T1000 (cell line): ENCODE measurements around the gene SAMD8.
"Not testable (repeated sequence)": the region's sequence is repeated elsewhere in the genome, so short reads cannot be mapped to it uniquely, and the experiment has no call there.

Experiments used
- DNase-seq: peaks from one replicate; lab custom pipeline; 2025; ENCODE audit warnings: mixed read lengths; lab: John Stamatoyannopoulos, UW

The SAMD8 gene

GRCh38 chr10:75195035-75195763 lies 83.7 kb downstream of the SAMD8 start:
- peak; percentile 19 for DNase-seq

DNA sequence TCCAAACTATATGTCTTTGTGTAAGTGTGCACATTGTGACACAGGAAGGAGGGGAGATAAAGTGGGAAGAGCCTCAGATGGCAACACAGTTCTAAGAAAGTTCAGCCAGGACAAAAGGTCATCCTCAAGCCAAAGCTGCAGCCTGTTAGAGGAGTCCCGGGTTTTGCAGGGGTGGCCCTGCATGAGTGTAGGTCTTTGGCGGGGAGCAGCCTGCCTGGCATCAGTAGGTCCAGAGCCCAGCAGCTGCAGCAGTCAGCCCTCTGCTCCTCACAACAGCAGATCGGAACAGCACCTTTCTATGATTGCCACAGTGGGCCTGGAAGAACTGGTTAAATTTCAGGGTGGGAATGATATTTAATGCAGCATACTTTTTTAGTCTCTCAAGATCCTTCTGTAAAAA lies 85.6 kb downstream of the SAMD8 start:
- DNase-seq: no peak

DNA sequence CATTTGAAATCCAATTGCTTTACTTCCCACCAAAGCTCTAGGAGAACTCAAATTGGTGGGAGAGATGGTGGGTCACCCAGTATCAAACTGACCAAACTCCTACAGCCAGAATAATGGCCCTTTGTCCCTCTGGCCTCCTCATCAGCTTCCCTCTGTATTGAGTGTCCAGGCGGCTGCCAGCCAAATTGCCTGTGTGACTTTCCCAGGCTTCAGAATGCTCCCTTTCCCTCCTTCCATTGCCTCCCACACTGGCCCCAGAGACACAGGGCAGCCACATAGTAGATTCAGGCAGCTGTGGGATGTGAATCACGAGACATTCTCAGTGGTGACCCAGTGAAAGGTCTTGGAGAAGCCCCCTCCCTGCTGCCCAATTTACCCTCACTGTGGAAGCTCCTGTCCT lies 86.5 kb downstream of the SAMD8 start:
- DNase-seq: no peak

DNA sequence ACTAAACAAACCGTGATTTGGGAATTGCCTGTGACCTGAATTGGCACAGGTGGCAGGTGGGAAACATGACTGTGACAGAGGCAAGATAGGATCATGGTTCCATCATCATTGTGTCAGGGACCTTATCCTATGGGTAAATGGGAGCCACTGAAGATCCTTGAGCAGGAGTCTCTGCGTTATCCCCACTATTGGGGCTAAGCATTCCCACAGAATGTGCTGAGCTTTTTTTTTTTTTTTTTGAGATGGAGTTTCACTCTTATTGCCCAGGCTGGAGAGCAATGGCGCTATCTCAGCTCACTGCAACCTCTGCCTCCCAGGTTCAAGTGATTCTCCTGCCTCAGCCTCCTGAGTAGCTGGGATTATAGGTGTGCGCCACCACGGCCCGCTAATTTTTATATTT lies 88.5 kb downstream of the SAMD8 start:
- not testable (repeated sequence) for DNase-seq

DNA sequence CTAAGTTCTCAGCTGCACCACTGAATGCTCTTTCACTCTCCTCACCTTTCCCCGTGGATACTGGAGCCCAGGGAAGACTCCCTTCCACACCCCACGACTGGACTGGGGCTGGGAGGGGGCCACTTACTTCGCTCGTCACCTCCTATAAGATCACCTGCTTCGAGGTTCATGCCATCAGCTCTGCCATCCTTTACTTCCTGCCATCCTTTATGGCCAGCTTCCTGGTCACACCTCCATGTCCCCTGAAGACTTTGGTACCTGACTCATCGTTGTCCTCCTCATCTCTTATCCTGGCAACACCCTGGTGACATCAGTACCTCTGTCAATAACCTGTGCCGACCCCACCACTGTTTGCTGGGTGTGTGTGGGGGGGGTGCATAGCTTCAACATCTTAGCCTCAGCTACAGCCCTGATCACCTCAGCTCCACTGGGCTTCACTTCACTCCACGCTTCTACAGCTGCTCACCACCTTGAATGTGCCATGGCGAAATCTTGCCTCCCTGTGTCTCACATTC lies 90.4 kb downstream of the SAMD8 start:
- no peak for DNase-seq

DNA sequence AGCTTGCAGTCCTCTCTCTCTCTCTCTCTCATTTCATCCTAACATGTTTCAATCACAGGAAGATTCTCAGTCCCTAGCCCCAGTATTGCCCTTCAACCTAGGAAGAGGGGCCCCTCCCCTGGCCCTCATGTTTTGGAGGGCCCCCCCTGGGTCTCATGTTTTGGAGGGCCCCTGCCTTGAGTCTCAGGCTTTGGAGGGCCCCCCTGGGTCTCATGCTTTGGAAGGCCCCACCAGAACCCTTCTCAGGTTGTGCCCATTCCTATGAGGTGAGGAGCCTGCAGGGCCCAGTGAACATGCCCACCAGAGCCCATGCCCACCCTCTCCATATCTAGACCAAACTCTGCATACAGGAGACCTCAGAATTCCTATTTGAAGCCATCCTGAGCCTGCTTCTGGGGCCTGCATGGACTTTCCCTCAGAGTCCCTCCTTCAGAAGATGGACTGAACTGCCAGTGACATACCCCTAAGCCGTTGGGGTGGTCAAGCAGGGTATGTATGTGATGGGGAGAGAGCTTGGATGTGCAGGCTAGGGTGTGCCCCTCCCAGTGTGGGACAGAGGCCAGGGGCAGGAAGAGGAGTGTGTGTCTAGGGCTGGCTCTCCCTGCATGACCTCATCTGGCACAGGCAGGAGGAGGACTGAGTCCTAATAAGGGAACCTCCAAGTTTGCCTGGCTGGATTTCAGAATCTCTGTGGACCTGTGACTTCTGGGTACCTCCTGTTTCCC lies 91.0 kb downstream of the SAMD8 start:
- DNase-seq: no peak

DNA sequence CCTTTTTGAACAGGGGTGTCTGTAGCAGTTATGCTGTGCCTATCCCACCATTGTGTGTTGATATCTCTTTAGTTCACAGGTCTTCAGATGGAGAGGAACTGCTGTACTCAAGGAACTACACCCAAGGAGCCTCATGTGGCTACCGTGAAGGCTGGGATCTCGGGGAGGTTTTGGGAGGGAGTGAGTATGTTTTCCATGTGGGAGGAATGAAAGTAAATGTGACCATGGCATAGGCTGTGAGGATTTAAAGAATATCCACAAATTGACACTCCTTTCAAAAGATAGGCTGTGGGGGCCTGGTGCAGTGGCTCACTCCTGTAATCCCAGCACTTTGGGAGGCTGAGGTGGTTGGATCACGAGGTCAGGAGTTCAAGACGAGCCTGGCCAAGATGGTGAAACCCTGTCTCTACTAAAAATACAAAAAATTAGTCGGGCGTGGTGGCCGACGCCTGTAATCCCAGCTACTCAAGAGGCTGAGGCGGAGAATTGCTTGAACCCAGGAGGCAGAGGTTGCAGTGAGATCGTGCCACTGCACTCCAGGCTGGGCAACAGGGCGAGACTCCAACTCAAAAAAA lies 91.7 kb downstream of the SAMD8 start:
- not testable (repeated sequence) for DNase-seq

DNA sequence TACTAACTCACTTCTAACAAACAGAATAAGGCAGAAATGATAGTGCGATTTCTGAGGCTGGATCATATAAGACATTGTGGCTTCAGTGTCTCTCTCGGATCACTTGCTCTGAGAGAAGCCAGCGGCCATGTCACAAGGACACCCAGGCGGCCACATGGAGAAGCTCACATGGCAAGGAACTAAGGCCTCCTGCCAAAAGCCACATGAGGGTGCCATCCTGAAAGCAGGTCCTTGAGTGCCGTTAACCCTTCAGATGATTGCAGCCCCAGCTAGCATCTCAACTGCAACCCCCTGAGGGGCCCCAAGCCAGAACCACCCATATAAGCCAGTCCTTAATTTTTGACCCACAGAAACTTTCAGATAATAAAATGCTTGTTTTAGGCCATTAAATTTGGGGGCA lies 92.3 kb downstream of the SAMD8 start:
- DNase-seq: no peak

DNA sequence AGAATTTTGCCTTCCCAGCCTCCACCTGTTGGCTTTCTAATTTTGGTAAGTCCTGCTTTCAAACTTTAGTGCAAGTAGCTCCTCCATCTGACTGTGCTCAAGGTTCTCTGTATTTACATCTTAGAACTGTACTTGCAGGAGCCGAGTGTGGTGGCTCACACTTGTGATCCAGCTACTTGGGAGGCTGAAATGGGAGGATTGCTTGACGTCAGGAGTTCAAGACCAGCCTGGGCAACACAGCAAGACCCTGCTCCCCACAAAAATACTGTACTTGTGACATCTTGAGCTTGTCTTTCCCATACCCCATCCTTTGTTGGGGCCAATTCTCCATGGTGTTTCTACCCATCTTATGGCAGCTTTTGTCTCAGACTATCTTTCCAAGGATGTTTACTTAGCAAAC lies 94.5 kb downstream of the SAMD8 start:
- DNase-seq: no peak

DNA sequence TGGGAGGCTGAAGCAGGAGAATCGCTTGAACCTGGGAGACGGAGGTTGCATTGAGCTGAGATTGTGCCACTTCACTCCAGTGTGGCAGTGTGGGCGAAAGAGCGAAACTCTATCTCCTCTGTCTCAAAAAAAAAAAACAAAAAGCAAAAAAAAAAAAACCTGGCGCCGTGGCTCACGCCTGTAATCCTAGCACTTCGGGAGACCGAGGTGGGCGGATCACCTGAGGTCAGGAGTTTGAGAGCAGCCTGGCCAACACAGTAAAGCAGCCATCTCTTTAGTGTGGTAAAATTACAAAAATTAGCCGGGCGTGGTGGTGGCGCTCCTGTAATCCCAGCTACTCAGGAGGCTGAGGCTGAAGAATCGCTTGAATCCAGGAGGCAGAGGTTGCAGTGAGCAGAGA lies 95.2 kb downstream of the SAMD8 start:
- not testable (repeated sequence) for DNase-seq

DNA sequence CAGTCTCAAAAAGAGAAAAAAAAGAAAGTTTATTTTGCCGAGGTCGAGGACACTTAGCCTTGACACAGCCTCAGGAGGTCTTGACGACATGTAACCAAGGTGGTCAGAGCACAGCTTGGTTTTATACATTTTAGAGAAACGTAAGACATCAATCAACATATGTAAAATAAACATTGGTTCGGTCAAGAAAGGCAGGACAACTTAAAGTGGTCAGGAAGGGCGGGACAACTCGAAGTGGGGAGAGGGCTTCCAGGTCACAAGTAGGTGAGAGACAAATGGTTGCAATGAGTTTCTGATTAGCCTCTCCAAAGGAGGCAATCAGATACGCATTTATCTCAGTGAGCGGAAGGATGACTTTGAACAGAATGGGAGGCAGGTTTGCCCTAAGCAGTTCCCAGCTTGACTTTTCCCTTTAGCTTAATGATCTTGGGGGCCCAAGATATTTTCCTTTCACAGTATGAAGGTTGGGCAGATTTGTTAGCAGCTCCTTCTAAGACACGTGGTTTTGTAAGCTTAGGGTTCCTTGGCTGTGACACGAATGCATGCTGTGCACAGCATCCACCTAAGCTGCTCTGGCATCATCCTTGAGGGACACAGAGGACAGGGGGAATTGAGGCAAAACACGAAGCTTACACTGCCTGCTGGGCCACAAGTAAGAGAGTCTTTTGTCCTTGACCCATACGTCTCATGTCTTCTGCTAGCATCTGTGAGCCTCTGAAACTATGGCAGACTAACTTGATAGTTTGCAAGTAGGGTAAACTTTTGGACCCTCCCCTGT lies 95.8 kb downstream of the SAMD8 start:
- DNase-seq: no peak

DNA sequence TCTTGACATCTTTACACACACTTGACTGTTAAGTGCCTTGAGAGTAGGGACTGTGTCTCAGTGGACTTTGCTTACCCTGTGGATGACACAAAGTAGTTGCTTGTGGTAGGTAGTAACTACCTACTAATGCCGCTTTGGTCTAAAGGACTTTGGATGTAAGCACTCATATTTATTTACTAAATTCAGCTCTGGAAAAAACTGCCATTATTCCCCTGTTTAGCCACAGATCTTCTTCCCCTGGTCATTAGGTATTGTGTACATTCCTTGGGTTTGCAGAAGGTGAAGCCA lies 96.3 kb downstream of the SAMD8 start:
- no peak for DNase-seq

- DNase-seq: no peak
Measured at GRCh38 chr10:75208181-75208580, 96.7 kb downstream of the SAMD8 start.

DNA sequence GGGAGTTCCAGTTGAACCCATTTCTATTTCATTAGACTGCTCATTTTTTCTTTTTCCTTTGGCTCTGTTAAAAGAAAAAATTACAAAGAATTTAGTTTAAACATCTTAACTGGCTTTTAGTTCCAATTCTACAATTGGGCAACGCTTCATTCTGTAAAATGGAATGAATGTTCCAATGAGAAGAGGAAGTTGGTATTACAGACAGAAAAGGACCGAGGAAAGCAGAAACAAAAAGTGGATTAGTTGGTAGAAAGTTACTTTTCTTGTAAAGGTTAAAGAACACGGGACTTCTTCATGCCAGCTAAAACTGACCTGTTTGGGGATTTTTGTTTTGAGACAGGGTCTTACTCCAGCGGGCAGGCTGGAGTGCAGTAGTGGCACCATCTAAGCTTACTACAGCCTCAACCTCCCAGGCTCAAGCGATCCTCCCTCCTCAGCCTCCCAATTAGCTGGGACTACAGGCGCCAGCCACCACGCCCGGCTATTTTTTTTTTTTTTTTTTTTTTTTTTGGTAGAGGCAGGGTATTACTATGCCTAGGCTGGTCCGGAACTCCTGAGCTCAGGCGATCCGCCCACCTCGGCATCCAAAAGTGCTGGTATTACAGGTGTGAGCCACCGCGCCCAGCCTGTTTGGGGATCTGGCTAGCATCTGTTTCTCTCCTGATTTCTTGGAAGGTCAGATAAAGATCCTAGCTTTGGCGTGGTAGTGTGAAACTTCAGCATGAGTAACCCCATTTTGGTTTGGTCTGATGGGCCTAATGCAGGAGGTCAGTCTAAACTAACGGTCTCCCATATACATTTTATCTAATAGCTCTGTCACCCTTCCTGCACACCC lies 97.8 kb downstream of the SAMD8 start:
- DNase-seq: no peak

- peak; percentile 58 for DNase-seq
Measured at GRCh38 chr10:75209921-75210281, 98.4 kb downstream of the SAMD8 start.

DNA sequence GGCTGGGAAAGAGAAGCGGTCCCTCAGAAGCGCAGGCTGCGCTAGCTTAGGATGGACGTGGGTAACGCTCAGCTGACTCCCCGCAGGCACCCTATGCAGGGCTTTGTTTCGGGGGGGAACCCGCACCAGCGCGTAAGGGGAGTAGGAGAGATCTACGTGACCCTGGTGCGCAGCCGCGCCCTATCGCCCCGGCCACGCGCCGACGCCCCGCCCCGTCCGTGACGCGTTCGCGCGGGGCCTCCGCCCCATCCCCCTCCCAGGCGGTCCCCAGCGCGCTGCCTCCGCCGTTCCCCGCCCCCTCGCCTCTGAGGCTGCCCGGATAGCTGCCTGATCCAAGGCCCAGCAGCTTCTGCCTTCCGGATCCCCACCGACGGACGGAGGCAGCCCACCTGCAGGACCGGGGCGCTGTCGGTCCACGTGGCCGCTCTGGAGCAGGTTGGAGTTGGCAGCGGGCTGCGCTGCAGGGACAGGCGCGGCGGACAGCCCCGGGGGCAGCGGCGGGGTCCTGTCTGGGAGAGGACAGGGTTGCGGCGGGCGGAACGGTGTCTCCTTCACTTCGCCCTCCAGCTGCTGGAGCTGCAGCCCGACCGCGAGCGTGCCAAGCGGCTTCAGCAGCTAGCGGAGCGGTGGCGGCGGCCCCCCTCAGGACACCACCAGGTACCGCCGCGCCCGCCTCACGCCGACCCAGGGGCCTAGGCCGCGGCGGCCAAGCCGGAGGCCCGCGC lies 99.0 kb downstream of the SAMD8 start, which contains the start of gene VDAC2:
TSS of gene VDAC2 (plus strand) at position 515 of the 725 bp plus-strand sequence. CDS start 363 bp downstream, outside the sequence.
- peak; percentile 96 for DNase-seq

DNA sequence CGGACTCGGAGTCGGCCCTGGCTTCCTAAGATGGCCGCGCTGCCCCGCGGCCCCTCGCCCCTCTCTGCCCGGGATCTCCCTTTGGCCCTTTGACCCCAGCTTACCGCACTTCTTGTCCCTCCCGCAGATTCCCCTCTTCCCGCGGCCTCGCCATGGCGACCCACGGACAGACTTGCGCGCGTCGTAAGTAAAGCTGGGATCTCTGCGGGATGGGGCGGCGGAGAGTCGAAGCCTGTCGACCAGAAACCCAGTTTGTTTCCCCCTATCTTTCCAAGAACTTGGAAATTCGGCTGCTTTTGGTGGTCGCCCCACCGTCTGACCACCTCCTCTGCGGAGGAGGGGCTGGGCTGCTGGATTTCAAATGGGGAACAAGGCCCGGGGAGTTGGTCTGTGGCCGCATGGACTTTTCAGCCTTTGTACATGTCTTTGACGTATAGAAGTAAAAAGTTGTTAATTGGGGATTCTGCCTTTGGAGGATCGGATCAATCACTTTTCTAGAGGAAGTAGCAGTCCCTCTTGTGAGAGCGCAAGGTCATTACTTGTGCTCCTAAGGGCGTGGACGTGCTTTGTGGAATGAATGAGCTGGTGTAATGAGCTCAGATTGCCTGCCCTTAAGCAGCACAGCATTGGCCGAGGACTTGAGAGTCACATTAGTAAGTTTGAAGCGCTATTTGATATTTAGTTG lies 99.7 kb downstream of the SAMD8 start:
- no peak for DNase-seq

GRCh38 chr10:75212343-75212742 lies 100.9 kb downstream of the SAMD8 start:
- no peak for DNase-seq

- DNase-seq: no peak
Measured at GRCh38 chr10:75220274-75220673, 108.8 kb downstream of the SAMD8 start.

- not testable (repeated sequence) for DNase-seq
Measured at GRCh38 chr10:75221492-75221891, 110.0 kb downstream of the SAMD8 start.
